HG02759 (cell line): ENCODE results near the gene CTXND2.
"Not testable (repeated sequence)": the region's sequence is repeated elsewhere in the genome, so short reads cannot be mapped to it uniquely, and the experiment has no call there.

Source experiments
- ATAC-seq: cut with Tn5 transposase; IDR thresholded peaks from one replicate; pipeline ENCODE4 v1.9.1; 2021; ENCODE audit warnings: mild to moderate bottlenecking, moderate library complexity; ENCODE audit not compliant: unreplicated experiment

Gene CTXND2

DNA sequence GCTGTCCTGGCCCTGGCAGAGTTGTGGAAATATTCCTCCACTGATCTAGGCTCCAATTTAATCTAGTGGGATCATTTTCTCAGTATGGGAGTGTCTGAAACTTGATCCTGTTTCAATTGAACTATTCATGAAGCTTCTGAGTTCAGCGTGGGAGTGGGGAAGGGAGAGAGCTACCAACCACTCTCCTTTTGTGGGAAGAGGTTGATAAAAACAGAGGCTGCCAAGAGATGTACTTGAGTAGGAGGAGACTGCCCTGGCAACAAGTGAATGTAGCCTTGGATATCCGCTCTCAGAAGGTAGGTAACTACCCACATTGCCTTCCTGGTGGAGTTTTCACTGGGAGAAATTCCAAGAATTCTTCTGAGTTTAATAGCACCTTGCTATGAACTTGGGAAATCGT lies at the start of gene CTXND2:
TSS of gene CTXND2 (plus strand) at position 119 of the 400 bp plus-strand sequence. CDS start 25,179 bp downstream, outside the sequence.
- no peak for ATAC-seq

DNA sequence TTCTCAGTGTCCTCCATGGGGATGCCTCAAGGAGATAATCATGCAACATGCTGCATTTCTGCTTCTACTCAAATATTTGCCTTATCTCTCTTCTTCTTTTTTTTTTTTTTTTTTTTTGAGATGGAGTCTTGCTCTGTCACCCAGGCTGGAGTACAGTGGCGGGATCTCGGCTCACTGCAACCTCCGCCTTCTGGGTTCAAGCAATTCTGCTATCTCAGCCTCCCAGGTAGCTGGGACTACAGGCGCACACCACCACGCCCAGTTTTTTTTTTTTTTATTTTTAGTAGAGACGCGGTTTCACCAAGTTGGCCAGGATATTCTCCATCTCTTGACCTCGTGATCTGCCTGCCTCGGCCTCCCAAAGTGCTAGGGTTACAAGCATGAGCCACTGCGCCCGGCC lies 46.1 kb upstream of the CTXND2 start:
- ATAC-seq = not testable (repeated sequence)

DNA sequence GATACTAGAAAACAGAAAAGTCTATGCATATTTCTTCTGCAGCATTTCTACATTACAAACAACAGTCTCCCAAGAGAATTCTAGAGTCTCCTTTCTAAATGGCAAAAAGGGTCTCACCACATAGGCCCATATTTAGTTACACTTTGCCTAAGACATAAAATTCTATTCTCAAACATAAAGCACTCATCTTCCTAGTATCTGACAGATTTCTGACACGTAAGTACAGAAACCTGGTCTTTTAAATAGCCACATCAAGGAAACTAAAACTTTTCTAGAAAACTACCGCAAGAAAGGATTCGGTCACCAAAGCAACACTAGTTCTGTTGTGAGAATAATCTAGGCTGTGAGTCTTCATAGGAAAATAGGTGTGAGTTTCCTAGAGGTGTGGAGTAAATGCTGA lies 45.3 kb upstream of the CTXND2 start:
- ATAC-seq = no peak

DNA sequence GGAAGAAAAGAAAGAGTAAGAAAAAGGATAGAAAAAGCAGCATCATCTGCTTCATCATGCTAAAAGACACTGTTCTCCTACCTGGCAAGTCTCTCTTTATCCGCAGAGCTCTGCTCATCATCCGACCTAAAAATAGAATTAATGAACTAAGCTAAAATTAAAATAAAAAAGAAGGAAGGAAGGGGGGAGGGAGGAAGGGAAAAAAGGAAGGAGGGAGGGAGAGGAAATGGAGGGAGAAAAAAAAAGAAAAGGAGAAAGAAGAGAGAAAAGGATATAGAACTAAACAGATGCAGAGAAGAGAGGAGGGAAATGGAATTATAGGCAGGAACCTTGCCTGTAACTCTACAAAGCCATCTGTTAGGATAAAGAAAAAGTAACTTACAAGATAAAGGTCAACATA lies 44.6 kb upstream of the CTXND2 start:
- ATAC-seq = no peak

DNA sequence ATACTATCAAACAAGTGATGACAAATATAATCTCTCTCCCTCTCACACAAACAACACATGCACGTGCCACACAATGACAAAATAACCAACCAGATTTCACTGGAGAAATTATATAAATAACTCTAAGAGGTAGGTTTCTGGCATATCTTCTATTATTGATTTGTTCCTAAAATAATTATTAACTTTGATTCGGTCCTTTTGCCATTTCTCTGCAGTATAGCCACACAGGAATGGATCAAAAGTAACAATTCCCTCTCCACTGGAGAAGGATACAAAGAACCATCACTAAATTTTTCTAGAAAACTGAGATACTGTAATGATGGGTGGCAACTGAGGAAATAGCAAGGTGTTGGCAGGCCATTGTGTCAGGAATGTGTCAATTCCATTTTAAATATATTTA lies 44.0 kb upstream of the CTXND2 start:
- ATAC-seq = no peak

DNA sequence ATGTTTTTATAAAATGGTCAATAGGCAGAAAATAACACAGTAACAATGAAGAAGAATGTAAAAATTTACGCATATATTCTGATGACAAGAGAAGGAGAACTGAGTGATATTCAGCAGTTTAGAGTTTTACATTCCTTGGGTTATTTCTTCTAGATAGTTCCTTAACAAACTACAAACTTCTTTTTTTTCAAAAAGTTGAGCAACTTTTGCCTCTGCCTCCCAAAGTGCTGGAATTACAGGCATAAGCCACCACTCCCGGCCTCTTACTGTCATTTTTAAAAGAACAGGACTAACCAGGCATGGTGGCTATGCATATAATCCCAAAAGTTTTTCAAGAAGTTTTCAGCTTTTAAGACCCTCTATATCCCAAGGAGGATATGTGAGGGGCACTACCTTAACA lies 43.5 kb upstream of the CTXND2 start:
- ATAC-seq = no peak

DNA sequence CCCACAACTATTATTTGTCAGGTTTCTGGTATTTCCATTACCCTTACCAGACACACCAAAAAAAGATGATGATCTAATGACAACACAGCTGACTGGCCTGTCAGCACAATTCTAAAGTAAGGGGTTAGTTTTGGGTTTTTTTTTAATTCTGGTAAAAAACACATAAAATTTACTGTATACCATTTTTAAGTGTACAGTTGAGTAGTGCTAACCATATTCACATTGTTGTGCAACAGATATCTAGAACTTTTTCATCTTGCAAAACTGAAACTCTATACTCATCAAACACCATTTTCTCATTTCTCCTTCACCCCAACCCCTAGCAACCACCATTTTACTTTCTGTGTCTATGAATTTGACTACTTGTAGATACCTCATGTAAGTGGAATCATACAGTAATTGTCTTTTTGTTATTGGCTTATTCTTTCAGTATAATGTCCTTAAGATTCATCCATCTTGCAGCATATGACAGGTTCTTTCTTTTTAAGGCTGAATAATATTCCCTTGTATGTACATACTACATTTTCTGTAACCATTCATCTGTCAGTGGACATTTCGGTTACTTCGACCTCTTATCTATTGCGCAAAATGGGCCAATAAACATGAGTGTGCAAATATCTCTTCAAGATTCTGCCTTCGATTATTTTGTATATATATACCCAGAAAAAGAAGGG lies 40.3 kb upstream of the CTXND2 start:
- no peak for ATAC-seq

DNA sequence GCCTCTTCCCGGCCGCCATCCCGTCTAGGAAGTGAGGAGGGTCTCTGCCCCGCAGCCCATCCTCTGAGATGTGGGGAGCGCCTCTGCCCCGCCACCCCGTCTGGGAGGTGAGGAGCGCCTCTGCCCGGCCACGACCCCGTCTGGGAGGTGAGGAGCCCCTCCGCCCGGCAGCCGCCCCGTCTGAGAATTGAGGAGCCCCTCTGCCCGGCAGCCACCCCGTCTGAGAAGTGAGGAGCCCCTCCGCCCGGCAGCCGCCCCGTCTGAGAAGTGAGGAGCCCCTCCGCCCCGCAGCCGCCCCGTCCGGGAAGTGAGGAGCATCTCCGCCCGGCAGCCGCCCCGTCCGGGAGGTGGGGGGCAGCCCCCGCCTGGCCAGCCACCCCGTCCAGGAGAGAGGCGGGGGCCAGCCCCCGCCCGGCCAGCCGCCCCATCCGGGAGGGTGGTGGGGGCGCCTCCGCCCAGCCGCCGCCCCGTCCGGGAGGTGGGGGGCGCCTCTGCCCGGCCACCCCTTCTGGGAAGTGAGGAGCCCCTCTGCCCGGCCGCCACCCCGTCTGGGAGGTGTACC lies 36.1 kb upstream of the CTXND2 start:
- ATAC-seq = not testable (repeated sequence)

DNA sequence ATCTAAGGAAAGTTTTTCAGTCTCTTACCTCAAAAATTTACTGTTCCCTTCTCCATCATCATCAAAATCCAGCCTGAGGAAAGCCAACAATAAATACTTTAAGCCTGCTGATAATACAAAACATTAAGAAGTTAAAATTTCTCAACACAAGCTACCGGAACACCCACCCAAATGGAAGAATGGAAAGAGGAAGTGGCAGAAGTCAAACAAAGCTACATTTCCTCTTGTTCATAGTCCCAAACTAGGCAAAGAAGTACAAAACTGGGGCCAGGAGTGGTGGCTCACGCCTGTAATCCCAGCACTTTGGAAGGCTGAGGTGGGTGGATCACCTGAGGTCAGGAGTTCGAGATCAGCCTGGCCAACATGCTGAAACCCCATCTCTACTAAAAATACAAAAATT lies 34.2 kb upstream of the CTXND2 start:
- not testable (repeated sequence) for ATAC-seq

DNA sequence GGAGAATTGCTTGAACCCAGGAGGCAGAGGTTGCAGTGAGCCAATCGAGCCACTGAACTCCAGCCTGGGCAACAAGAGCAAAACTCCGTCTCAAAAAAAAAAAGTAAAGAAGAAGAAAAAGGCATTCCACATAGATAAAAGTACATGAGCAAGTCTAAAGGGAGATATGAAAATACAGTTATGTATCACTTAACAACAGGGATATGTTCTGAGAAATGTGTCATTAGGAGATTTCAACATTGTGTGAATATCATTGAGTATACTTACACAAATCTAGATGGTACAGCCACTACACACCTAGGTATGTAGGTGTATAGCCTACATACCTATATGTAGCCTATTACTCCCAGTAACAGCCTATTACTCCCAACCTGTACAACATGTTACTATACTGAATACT lies 23.2 kb upstream of the CTXND2 start:
- ATAC-seq = no peak

DNA sequence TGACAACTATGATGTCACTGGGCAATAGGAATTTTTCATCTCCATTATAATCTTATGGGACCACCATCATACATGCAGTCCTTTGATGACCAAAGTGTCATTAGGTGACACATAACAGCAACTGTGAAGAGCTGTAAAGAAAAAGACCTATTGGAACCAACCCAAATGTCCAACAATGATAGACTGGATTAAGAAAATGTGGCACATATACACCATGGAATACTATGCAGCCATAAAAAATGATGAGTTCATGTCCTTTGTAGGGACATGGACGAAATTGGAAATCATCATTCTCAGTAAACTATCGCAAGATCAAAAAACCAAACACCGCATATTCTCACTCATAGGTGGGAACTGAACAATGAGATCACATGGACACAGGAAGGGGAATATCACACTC lies 22.7 kb upstream of the CTXND2 start:
- not testable (repeated sequence) for ATAC-seq

DNA sequence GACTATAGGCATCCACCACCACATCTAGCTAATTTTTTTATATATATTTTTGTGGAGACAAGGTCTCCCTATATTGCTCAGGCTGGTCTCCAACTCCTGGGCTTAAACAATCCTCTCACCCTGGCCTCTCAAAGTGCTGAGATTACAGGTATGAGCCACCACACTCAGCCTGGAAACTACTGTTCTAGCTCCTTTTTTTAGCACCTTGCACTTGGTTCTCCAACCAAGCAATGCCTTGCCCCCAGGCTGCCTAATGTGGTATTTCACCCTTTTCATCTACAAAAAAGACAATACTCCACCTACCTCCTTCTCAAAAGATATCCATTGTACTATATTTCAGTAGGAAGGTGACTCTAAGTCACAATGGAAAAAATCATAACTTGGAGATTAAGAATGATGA lies 17.3 kb upstream of the CTXND2 start:
- no peak for ATAC-seq

DNA sequence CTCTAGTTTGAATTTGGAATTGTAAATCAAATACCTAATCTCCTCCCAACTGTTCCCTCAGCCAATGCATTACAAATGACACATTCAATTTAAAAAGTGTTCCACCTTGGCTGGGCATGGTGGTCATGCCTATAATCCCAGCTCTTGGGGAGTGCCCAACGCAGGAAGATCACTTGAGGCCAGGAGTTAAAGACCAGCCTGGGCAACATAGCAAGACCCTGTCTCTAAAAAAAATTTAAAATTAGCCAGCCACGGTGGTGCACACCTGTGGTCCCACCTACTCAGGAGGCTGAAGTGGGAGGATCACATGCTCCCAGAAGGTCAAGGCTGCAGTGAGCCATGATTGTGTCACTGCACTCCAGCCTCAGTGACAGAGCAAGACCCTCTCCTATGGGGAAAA lies 14.4 kb upstream of the CTXND2 start:
- ATAC-seq = no peak

DNA sequence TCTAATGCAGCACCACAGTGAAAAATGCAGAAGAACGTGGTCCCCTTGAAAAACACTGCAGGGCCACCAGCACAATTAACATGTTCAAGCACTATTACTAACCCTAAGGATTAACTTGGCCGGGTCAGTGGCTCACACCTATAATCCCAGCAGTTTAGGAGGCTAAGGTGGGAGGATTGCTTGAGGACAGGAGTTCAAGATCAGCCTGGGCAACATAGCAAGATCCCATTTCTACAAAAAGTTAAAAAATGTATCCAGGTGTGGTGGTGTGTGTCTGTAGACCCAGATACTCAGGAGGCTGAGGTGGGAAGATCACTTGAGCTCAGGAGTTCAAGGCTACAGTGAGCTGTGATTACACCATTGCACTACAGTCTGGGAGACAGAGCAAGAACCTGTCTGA lies 13.4 kb upstream of the CTXND2 start:
- ATAC-seq = no peak

DNA sequence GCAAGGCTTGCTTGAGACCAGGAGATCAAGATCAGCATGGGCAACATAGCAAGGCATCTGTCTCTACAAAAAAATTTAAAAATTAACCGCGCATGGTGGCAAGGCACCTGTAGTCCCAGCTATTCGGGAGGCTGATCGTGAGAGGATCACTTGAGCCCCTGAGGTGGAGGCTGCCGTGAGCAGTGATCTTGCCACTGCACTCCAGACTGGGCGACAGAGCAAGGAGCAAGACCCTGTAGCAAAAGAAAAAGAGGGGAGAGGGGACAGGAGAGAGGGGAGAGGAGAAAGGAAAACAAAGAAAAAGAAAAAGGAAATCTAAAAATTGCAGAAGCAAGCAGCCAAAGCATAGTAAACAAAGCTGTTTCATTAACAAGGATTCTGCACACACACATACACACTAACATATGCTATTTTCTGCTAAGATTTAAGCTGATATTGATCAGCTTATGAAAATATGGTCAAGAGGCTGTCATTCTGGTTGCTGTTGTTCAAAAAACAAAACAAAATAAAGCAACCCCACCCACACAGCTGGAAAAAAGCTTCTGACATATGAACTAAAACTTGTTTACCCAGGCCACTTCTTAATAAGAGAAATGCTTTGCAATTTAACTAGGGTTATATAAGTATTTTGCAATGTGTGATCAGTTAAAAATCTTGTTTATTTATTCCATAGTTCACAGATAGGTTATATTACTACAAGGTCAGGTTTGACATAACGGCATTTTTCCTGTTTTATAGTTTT lies 12.3 kb upstream of the CTXND2 start:
- ATAC-seq = no peak

DNA sequence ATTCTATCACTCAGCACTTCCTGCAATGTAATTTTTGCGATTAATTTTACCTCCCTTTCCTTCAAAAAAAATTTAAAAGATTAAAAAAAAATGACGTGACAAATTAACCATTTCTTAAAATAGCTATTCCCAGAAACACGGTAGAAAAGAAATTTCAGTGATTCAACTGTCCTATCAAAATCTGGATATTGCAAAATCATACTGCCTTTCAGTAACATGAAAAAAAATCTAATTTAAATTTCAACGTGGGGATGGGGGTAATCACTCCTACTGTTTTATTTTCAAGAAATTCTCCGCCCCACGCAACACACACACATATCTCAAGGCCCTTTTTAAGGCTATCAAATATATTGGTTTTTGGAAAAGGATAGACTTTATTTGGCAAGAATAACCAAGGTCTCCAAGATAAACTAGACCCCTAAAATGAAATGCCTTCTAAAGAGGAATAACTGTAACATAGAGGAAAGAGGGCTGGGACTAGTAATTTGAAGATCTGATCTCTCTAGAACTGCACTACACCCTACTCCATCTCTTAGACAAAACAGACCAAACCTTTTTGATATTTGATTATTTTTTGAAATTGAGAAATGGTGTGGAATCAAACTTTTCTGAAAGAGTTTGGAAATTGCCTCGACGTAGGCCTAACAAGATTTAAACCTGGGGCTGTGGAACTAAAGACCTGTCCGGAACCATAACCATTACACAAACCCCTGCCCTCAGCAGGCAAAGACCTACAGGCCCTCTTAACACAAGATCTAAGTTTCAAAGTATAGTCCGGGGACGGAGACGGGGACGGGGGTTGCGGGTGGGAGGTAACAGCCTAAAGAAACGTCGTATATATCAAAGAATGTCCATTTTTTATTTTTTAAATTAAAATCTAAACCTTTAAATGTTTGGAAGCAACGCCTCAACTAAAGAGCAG lies 11.5 kb upstream of the CTXND2 start:
- no peak for ATAC-seq

DNA sequence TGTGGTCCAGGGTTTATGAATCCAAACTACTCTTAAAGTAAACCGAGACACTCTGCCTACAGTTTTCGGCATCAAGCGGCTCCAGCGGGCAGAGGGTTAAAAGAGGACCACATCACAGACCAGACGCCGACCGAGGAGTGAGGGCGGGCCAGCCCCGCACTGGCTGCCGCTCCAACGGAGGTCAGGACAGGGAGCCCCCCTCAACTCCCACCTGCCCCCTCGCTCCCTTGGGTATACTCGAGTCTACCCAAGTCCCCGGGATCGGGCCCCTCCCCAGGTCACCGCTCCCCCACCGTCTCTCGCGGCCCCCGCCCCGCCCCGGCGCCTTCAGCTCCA lies 10.8 kb upstream of the CTXND2 start:
- ATAC-seq = no peak

DNA sequence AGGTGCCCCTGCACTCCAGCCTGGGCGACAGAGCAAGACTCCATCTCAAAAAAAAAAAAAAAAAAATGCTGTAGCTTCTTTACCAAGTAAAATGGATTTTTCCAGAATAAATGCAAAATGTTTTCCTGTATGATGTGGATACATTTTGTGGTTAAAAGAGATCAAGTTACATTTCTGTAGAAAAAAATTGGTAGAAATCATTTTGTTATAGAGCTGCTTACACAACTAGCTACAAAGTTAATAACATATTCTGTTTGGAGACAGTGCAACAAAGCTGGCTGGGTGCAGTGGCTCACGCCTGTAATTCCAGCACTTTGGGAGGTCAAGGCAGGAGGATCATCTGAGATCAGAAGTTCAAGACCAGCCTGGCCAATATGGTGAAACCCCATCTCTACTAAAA lies 8.0 kb upstream of the CTXND2 start:
- ATAC-seq = not testable (repeated sequence)

DNA sequence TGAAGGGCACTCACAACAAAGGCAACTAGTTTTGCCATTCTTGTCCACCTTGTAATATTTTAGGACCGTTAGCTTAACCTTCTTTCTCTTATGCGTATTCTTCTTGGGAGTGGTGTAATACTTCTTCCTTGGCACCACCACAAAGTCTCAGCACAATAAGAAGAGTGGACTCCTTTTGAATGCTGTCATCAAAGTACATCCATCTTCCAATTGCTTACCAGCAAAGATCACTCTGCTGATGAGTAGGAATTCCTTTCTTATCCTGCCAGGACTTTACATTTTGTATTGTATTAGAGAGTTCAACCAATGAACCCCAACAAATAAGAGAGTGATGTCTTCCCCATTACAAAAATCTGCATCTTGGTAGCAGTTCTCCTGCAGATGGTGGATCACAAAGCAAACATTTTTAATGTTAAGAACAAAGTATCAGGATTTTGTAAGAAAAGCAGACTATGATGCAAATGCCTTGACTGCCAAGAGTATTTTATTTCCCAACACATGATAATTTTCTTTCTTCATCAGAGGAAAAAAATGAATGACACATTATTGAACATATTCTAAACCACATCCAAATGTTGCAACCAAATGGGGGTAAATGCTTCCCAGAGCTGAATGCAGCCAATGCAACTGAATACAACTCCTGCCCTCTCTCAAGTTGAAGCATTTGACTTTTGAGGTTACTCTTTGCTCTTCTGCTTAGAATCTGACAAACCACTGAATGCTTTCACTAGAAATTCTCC lies 5.4 kb upstream of the CTXND2 start:
- no peak for ATAC-seq

DNA sequence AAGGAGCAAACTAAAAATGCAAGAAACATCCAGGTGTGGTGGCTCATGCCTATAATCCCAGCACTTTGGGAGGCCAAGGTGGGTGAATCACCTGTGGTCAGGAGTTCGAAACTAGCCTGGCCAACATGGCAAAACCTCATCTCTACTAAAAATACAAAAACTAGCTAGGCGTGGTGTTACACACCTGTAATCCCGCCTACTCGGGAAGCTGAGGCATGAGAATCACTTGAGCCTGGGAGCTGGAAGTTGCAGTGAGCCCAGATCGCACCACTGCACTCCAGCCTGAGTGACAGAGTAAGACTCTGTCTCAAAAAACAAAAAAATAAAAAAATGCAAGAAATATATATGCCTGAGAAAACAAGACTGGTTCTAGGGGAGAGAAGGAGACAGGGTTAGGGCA lies 3.8 kb upstream of the CTXND2 start:
- not testable (repeated sequence) for ATAC-seq

DNA sequence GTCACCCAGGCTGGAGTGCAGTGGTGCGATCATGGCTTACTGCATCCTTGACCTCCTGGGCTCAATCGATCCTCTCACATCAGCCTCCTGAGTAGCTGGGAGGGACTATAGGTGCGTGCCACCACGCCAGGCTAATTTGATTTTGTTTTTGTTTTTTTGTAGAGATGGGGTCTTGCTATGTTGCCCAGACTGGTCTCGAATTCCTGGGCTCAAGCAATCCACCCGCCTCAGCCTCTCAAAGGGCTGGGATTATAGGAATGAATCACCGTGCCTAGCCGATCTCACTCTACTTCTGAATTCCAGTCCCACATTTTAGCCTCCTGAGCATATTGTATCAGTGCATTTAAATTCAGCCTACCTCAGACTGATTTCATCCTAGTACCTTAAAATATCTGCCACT lies 1.8 kb downstream of the CTXND2 start:
- ATAC-seq = no peak
